HTERT RPE-1 (cell line): ENCODE data around the gene SRGAP2B.
"Not testable (repeated sequence)": the region's sequence is repeated elsewhere in the genome, so short reads cannot be mapped to it uniquely, and the experiment has no call there.

Source experiments
- in situ Hi-C: fragments of 300-500 bp; cut with MboI; formaldehyde crosslinking; loops from 4 replicates; pipeline ENCODE4 v1.14.3; 2020; ENCODE audit warnings: low sequenced_read_pairs

Gene SRGAP2B

DNA sequence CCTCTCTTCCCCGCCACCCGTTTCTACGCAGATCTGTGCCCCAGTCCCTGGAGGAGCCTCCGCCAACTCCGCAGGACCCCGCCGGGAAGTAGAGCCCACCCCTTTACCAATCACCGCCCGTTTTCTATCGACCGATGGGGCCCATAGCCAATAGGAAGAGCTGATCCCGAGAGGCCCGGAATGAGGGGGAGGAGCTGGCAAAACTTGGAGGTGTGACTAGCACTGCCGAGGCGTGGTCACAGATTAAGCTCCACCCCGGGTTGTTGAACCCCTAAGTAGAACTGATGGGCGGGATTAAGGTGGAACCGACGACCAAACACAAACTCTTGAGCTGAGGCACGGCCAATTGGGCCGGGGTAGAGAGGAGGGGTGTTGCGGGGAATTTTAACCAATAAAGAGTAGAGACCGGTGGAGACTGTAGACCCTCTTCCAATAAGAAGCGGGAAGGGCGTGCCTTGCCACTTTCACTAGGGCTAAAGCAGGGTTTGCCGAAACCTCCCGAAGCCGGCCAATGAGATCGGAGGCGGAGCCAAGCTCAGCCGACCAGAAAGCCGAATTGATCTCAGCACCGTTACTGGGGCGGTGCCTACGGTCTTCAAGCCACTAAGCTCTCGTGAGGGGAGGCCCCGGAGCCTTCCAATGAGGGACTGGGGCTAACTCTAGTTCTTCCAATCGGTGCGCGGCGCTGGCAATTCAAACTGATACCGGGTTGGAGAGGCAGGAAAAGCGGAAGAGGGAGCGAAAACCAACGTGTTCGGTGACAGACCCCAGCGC lies at the start of gene SRGAP2B, which contains the start of gene FAM72D:
Gene SRGAP2B, minus strand, starts transcription at position 45 of the 774 bp plus-strand sequence. CDS start 2,427 bp downstream, outside the sequence.
Gene FAM72D, plus strand, starts transcription at position 691 of the 774 bp plus-strand sequence. CDS start 874 bp downstream, outside the sequence.
- in situ Hi-C loops = not testable (repeated sequence)

DNA sequence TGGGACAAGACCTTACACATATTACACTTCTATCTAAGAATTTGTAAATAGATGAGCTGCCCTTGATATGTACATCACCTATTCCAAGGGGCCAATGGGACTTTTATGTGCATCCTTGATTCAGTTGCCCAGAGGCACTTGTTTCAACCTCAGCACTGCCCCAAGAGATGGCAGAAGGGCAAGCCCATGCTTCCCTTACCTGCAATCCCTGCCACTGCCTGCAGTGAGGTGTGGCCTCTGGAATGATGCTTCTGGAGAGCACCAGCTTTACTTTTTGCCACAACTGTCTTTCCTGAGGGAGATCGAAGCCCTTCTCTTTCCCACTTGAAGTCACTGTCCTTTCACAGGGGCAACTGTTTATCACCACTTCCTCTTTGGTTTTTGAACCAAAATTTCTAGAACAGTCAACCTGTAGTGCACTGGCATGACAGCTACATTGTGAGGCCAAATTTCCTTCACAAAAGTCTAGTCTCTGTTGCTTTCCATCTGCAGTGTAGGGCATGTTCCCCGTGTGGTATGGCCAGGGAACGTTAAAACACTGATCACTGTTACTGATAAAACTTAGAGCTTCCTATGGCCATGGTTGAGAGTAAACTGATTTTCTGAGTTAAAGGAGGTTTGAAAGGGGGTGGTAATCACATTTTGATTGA lies 49.3 kb upstream of the SRGAP2B start:
- in situ Hi-C loops = not testable (repeated sequence)

DNA sequence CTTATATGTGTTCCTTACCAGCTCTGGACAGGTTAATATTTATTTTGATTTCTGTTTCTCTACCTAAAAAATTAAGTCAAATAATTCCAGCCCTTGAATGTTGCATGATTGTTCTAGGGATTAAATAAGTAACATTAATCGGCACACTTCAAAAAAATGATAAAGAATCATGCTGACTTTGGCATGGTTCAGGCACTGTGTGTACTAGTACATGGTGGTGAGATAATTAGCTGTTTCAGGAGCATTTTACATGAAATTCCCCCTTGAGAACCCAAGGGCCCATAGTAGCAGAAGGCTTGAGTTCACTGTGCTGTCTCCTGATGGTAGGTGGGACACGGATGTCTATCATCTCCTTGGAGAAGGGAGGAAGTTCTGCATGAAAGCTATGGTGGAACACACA lies 45.4 kb upstream of the SRGAP2B start:
- in situ Hi-C loops = not testable (repeated sequence)

DNA sequence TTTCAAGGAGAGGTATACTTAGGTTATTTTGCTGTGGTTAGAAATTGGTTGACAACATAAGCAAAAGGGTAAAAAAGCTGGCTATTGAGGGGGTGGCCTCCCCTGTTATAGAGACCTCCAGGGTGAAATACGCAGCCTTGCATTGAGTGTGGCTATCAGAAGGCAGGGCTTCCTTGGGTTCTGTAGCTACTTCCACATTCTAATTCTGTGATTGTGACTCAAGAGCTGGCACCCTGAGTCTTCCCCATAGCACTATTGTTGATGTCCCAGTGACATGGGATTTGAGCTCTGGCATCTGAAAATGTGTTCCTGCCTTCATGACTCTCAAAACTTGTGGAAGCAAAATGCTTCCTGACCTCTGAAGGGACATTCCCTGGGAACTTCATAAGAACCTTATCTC lies 39.3 kb upstream of the SRGAP2B start:
- in situ Hi-C loops = not testable (repeated sequence)

DNA sequence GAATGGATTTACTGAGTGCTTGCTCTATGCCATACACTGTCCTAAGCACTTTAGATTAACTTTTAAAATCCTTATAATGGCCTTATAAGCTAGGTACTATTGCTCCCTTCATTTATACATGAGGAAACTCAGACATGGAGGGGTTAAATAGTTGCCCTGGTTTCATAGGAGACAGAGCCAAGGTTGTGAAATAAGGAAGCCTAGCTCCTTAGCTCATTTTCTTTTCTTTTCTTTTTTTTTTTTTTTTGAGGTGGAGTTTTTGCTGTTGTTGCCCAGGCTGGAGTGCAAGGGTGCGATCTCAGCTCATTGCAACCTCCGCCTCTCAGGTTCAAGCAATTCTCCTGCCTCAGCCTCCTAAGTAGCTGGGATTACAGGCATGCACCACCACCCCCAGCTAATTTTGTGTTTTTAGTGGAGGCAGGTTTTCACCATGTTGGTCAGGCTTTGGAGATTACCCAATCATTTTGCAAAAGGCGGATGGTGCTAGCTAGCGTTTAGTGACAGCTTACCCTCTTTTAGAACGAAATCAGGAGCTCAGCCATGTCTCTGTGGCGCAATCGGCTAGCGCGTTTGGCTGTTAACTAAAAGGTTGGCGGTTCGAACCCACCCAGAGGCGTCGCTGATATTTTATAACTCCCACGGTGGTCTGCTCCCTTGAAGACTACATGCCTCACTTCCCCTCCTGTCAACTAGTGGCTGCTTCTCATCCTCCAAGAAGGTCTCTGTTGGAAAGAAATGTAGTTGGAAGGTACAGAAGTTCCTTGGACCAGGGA lies 33.8 kb upstream of the SRGAP2B start:
- in situ Hi-C loops = not testable (repeated sequence)

DNA sequence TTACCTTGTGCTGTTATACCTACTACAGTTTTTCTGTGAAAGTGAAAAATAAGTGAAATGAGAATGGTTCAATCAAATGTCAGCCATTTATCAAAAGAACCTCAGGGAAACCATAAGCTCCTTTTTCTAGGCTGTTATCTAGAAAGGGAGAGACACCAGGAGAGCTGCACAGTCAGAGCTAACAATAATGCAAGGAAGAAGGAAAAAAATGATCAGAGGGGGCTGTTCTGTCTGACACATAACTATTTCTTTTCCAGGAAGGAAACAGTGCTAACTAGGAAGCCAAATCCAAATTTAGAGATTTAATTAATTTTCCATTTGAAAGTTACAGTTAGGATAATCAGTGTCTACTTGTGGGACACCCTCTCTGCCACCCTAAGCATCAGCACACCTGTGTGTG lies 32.0 kb upstream of the SRGAP2B start:
- in situ Hi-C loops = not testable (repeated sequence)

DNA sequence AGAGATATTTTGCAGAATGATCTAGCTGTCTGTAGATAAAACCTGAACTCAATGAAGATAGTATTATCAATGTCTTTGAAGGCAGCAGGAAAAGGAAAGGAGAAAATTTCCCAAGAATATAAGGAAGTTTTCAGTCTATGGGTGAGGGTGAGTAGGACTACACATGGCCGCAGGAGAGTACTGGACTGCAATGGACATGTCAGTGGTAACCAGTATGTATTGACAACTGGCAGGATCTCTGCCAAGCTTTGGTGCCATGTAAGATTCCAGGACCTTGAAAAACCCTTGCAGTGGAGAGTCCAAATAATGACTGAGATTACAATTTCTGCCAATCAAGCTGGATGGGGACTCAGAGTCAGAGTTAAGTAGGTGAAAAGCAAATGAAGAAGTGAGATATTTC lies 30.0 kb upstream of the SRGAP2B start:
- in situ Hi-C loops = not testable (repeated sequence)

DNA sequence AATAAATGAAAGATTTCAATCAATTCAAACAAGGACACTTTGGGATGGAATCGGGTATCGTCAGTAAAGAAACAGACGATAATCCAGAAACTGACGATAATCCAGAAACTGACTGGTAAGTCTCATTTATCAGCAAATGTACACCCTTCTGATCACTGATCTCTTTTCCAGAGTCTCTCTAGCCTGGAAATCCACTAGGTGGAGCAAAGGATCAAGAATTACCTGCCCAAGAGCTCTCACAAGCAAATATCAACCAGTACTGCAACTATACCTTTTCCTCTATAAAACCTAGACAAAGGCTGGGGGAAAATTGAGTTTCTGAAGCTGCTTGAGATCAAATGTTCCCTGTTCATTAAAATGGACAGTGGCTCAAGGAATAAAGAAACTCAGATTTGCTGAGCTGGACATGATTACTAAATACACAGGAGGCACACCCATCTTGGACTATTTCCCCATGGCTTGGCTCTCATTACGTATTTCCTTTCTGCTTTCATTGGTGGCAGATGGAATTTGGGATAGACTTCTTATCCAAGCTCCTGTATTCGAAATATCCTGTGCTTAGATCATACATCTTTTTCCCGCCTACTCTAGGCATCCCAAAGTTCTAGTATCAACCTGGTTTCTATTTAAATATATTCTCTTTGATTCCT lies 29.0 kb upstream of the SRGAP2B start:
- in situ Hi-C loops = not testable (repeated sequence)

DNA sequence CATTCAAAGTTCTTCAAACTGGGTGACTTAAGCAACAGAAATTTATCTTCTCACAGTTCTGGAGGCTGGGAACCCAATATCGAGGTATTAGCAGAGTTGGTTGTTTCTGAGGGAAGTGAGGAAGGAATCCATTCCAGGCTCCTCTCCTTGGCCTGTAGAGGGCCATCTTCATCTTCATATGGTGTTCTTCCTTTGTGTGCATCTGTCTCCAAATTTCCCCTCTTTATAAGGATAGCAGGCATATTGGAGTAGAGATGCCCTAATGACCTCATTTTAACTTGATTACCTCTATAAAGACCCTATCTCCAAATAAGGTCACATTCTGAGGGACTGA lies 27.9 kb upstream of the SRGAP2B start:
- in situ Hi-C loops = not testable (repeated sequence)

DNA sequence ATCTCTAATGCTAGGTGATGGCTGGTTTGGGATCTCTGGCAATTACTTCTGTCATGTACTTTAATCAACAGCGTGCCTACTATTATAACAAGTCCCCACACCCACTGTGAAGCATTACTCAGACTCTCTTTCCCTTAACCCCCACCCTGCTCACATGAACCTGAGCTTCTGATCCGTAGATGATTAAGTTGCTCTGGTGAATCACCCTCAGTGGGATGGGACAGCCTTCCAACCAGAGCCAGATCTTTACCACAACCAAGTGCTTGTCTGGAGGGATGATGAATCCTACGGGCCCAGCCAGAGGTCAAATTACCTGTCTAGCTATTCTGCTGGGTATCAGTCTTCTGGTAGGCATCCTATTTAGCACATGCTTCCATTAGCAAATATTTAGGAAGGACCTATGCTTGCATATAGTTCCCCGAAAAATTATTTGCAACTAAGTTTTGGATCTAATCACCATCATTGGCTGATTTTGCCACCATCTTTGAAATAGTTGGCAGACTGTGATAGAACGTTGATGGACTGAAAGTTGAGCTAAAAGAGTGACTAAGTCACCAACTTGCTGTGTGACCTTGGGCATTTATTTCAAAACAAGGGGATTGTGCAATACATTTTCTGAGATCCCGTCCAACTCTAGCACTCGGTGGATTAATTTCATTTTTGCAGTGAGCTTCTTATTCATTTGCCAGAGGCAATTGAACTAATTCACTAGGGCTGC lies 27.4 kb upstream of the SRGAP2B start:
- in situ Hi-C loops = not testable (repeated sequence)

DNA sequence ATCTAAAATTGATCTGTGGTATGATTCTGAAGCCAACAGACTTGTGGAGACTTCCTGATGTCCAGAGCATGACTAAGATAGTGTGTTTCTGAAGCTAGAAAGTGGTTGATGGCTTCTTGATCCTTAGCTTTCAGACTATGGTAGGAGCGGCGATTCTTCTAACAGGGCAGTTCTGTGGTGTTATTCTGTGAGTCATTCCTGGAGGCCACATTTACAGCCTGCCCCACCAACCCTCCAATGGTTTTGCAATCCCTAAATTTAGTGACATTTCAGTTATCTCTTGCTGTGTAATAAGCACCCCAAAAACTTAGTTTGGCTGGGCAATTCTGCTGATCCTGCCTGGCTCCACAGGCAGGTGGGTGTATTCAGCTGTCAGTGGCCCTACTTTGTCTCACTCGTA lies 24.7 kb upstream of the SRGAP2B start:
- in situ Hi-C loops = not testable (repeated sequence)

DNA sequence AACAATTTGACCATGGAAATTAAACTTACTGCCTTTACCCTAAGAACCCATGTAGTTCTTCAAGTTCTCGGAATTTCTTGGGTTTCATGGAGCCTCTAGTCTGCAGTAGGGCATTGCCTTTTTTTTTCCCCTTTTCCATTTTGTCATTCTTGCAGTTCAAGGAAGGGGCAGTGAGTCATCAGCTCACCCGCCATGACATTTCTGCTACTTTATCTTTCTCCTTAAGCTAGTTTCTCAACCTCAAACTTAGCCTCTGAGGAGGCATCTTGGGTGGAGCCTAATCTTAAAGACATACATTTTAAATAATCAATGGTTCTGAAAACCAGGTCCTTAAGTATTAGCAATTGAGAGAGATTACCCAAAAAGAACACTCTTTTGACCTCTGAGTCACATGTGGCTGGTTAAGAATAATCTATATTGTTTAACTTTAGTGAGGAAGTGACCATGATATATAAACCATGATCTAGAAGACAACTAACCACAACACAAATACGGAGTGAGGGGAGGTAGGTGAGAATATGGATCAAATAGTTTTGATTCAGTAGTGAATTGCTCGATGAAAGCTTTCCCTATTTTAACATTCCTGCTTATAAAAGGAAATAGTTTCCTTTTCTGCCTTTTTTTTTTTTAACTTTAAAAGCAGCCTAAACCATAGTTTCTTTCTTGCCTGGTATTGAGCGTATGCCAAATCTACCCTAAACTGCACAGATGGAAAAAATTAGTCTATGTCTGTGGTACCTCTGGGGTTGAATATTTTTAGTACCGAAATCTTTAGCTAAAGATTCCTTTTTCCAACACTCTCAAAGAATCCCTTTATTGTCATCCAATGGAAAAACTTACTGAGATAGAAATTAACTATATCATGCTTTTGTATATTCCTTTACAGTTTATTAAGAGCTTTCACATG lies 20.7 kb upstream of the SRGAP2B start:
- in situ Hi-C loops = not testable (repeated sequence)

DNA sequence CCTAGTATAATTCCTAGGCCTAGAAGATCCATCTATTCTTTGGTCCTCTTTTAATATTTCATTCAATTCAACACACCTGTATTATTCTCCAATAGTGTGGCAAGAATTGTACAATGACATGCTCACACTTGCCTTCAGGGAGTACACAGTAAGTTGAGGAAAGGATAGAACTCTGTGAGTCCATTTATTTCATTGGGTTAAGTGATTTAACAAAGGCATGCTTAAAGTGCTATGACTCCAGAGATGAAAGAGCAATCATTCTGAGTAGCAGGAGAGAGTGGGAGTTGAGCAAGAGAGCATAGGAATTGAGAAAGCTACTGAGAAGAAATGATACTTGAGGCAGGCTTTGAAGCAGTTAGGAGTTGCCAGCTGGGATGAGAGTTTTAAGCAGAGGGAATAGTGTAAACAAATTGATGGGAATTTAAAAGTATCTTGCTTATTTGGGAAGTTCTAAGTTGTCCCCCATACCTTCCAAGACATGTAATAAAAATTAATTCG lies 19.5 kb upstream of the SRGAP2B start:
- in situ Hi-C loops = not testable (repeated sequence)

DNA sequence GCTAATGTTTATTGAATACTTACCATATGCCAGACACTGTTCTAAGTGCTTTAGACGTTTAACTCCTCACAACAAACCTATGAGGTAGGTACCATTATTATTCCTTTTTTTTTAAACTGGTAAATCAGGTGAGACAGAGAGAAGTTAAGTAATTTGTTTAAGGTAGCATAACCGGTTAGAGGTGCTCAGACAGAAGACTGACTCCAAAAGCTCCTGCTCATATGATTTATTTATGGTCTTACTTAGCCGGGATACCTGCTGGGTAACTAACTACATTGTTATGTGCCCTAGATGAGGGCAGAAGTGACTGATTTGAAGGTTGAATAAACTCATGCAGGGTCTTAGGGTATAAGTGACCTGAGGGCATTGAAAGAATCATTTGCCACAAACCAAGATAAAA lies 17.6 kb upstream of the SRGAP2B start:
- in situ Hi-C loops = not testable (repeated sequence)

DNA sequence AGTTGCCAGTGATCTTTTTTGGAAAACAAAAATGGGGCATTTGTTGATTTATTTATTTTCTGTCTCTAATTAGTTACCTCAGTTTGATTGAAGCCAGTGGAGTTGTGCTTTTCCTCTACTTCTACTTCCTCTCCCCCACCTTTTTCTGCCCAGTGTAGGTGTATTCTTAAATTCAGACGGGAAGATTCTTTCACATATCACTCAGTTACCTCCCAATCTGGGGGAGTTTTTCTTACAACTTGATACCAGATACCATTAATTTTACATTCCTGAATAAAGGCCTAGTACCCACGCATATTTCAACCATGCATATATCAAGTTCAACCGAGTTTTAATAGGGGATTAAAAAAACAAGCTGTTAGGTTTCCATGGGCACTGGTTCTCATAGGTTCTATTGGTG lies 16.5 kb upstream of the SRGAP2B start:
- in situ Hi-C loops = not testable (repeated sequence)

DNA sequence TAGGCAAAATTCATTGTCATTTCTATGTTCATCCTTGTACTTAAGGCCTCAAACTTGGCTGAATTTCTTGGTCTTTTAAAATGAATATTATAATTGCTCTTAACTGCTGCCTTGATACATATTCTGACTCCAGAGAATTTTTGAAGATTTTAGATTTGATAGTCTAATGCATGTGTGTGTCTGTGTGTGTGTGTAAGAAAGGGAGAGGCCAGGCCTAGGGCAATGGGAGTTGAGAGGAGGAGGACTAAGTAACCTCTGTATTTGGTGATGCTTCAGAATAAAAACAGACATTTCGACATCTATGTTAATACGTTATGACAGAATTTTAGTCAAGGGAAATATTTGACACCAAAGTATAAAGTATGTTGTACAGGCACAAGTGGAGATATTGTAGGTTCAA lies 8.2 kb upstream of the SRGAP2B start:
- in situ Hi-C loops = not testable (repeated sequence)

DNA sequence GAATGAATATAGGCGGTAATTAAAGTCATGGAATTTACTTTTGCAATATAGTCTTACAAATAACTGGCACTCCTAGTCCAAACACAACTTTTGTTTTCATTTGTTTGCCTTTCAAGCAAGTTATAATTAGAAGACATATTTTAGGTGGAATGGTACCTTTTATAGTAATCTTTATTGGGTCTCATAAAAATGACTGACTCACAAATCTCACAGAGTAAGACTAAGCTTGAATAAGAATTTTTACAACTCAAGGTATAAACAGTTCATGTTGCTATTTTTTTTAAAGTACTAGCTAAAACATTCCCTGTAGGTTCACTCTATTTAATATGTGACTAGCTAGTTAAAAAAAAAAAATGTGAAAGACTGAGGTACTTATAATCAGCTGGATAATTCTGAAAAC lies 6.6 kb upstream of the SRGAP2B start:
- in situ Hi-C loops = not testable (repeated sequence)

DNA sequence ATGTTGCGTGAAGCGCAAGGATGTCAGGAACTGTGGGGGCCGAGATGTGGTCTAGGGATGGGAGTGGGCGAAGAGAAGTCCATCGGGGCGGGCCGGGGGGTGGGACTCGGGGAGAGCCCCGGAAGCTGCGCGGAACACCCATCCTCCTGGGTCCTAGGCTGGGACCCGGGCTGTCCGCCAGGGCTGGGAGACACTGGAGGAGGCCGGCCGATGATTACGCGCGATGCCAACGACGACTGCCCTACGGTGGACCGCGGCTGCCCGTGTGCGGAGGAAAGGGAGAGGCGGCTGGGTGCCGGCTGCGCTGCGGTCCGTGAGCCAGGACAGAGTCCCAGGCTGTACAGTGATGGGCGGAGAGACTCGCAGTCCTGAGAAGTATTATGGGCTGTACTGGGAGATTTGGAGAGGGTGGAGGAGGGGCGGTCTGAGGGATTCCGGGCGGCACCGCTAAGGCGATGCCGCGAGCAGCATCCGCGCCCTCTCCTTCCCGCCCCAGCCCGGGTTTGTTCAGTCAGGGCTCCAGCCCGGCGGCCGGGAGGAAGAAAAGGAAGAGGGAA lies 395 bp downstream of the SRGAP2B start:
- in situ Hi-C loops = not testable (repeated sequence)
